H9 (cell line): ENCODE results near the gene SLC46A2. TPM values are rescaled to one million over a fixed set of nuclear protein-coding genes. Genes with fewer than 3 reads are reported as not detected.

Source experiments
- DNase-seq: peaks from one replicate; pipeline ENCODE4 v3.0.0-alpha.2; 2017
- H2AFZ ChIP-seq: one replicate; pipeline ENCODE4 v1.6.1; 2013; ENCODE audit warnings: mild to moderate bottlenecking, low read length, control low read depth, moderate library complexity
- H2AK5ac ChIP-seq: 2 replicates; pipeline ENCODE4 v1.6.1; 2013; ENCODE audit warnings: low read length, control low read depth, mixed read lengths; ENCODE audit not compliant: insufficient read length
- H2BK120ac ChIP-seq: one replicate; pipeline ENCODE4 v1.6.1; 2013; ENCODE audit warnings: low read depth, mild to moderate bottlenecking, low read length, control low read depth, inconsistent platforms; ENCODE audit not compliant: poor library complexity, severe bottlenecking
- H2BK12ac ChIP-seq: 2 replicates; pipeline ENCODE4 v1.6.1; 2013; ENCODE audit warnings: low read length, control low read depth, mixed read lengths, low read depth; ENCODE audit not compliant: insufficient read length
- H2BK15ac ChIP-seq: 2 replicates; pipeline ENCODE4 v1.6.1; 2013; ENCODE audit warnings: low read depth, low read length, control low read depth
- H2BK20ac ChIP-seq: one replicate; pipeline ENCODE4 v1.6.1; 2013; ENCODE audit warnings: low read depth, mild to moderate bottlenecking, low read length, control low read depth, inconsistent platforms; ENCODE audit not compliant: poor library complexity, severe bottlenecking
- H2BK5ac ChIP-seq: 2 replicates; pipeline ENCODE4 v1.6.1; 2013; ENCODE audit warnings: low read length, control low read depth, mixed read lengths; ENCODE audit not compliant: insufficient read length
- H3K14ac ChIP-seq: 2 replicates; pipeline ENCODE4 v1.6.1; 2013; ENCODE audit warnings: low read length, control low read depth; ENCODE audit not compliant: insufficient read depth
- H3K18ac ChIP-seq: 2 replicates; pipeline ENCODE4 v1.6.1; 2013; ENCODE audit warnings: low read depth, mild to moderate bottlenecking, mixed read lengths, low read length, control low read depth; ENCODE audit not compliant: insufficient read length
- H3K23ac ChIP-seq: 2 replicates; pipeline ENCODE4 v1.6.1; 2013; ENCODE audit warnings: low read length, control low read depth, mixed read lengths, low read depth; ENCODE audit not compliant: insufficient read length
- H3K23me2 ChIP-seq: 2 replicates; pipeline ENCODE4 v1.6.1; 2013; ENCODE audit warnings: low read depth, mild to moderate bottlenecking, mixed read lengths, low read length, control low read depth; ENCODE audit not compliant: insufficient read length, poor library complexity, severe bottlenecking
- H3K27ac ChIP-seq: 2 replicates; pipeline ENCODE4 v1.5.1; 2013; ENCODE audit warnings: low read length, control low read depth, mixed read lengths, low read depth; ENCODE audit not compliant: insufficient read length
- H3K27me3 ChIP-seq: 2 replicates; pipeline ENCODE4 v1.6.1; 2013; ENCODE audit warnings: low read length, control low read depth, inconsistent platforms; ENCODE audit not compliant: insufficient read depth
- H3K4ac ChIP-seq: 2 replicates; pipeline ENCODE4 v1.6.1; 2013; ENCODE audit warnings: low read depth, mild to moderate bottlenecking, control low read depth, inconsistent platforms, low read length, moderate library complexity
- H3K4me1 ChIP-seq: 2 replicates; pipeline ENCODE4 v1.6.1; 2013; ENCODE audit warnings: low read length, control low read depth, inconsistent platforms; ENCODE audit not compliant: insufficient read depth
- H3K4me2 ChIP-seq: 2 replicates; pipeline ENCODE4 v1.6.1; 2013; ENCODE audit warnings: low read length, control low read depth, mixed read lengths; ENCODE audit not compliant: insufficient read length, insufficient read depth
- H3K56ac ChIP-seq: 2 replicates; pipeline ENCODE4 v1.6.1; 2013; ENCODE audit warnings: low read depth, mild to moderate bottlenecking, mixed read lengths, low read length, control low read depth; ENCODE audit not compliant: insufficient read length
- H3K79me1 ChIP-seq: 2 replicates; pipeline ENCODE4 v1.6.1; 2013; ENCODE audit warnings: low read depth, mild to moderate bottlenecking, moderate library complexity, low read length, control low read depth, inconsistent platforms; ENCODE audit not compliant: insufficient read depth, poor library complexity, severe bottlenecking
- H3K79me2 ChIP-seq: 2 replicates; pipeline ENCODE4 v1.6.1; 2013; ENCODE audit warnings: low read length, control low read depth, inconsistent platforms; ENCODE audit not compliant: insufficient read depth
- H3K9ac ChIP-seq: 2 replicates; pipeline ENCODE4 v1.6.1; 2013; ENCODE audit warnings: low read length, control low read depth, mixed read lengths; ENCODE audit not compliant: insufficient read length; ENCODE audit errors: extremely low read depth
- H3K9me3 ChIP-seq: one replicate; pipeline ENCODE4 v1.6.1; 2013; ENCODE audit warnings: low read depth, low read length, inconsistent platforms; ENCODE audit not compliant: control insufficient read depth
- H3T11ph ChIP-seq: one replicate; pipeline ENCODE4 v1.6.1; 2013; ENCODE audit warnings: mild to moderate bottlenecking, low read length, control low read depth, inconsistent platforms
- H4K20me1 ChIP-seq: one replicate; pipeline ENCODE4 v1.6.1; 2013; ENCODE audit not compliant: control insufficient read depth, insufficient read length, insufficient read depth
- H4K5ac ChIP-seq: 2 replicates; pipeline ENCODE4 v1.6.1; 2013; ENCODE audit warnings: low read depth, mild to moderate bottlenecking, mixed read lengths, low read length, control low read depth; ENCODE audit not compliant: insufficient read length
- H4K8ac ChIP-seq: replicated peaks from 2 replicates; pipeline ENCODE4 v1.6.1; 2013; ENCODE audit warnings: low read length, control low read depth, mixed read lengths, low read depth; ENCODE audit not compliant: insufficient read length
- H4K91ac ChIP-seq: 2 replicates; pipeline ENCODE4 v1.6.1; 2013; ENCODE audit warnings: low read depth, mild to moderate bottlenecking, moderate library complexity, mixed read lengths, low read length, control low read depth; ENCODE audit not compliant: insufficient read length
- H3K27ac Mint-ChIP-seq, 3 experiments: 2 replicates in 2 of 3; 3 replicates in 1 of 3; pipeline ENCODE4 v1.8.0; 2020 to 2021; ENCODE audit warnings: mixed read lengths in 3 of 3, mild to moderate bottlenecking in 1 of 3, moderate library complexity in 1 of 3
- H3K27me3 Mint-ChIP-seq: 2 replicates; pipeline ENCODE4 v1.8.0; 2021; ENCODE audit warnings: low read depth, mild to moderate bottlenecking, moderate library complexity, mixed read lengths
- H3K36me3 Mint-ChIP-seq, 3 experiments: 2 replicates in 2 of 3; 3 replicates in 1 of 3; pipeline ENCODE4 v1.8.0; 2020 to 2021; ENCODE audit warnings: low read depth in 3 of 3, mixed read lengths in 3 of 3; ENCODE audit not compliant: insufficient read depth in 1 of 3
- H3K4me1 Mint-ChIP-seq, 2 experiments: 2 replicates each; pipeline ENCODE4 v1.8.0; 2020; ENCODE audit warnings: mixed read lengths in 2 of 2
- H3K4me3 Mint-ChIP-seq, 2 experiments: 2 replicates in 1 of 2; 3 replicates in 1 of 2; pipeline ENCODE4 v1.8.0; 2020 to 2021; ENCODE audit warnings: mild to moderate bottlenecking in 2 of 2, mixed read lengths in 2 of 2, moderate library complexity in 1 of 2
- H3K9me3 Mint-ChIP-seq, 2 experiments: 2 replicates in 1 of 2; 3 replicates in 1 of 2; pipeline ENCODE4 v1.8.0; 2020; ENCODE audit warnings: mild to moderate bottlenecking in 2 of 2, mixed read lengths in 2 of 2, moderate library complexity in 1 of 2
- CTCF ChIP-seq: fragments of 200-600 bp; sonication (generic); conservative IDR thresholded peaks from 3 replicates; pipeline ENCODE4 v1.8.0; 2021; ENCODE audit warnings: antibody characterized with exemption, mild to moderate bottlenecking
- WGBS: extraction: QIAGEN DNeasy Blood & Tissue Kit; methylation state at CpG from one replicate; pipeline ENCODE4 v1.1.7; 2013; ENCODE audit warnings: missing lambda C conversion rate, low lambda C conversion rate, mixed read lengths; ENCODE audit not compliant: insufficient read length; ENCODE audit errors: extremely low coverage; 5-methylcytosine and 5-hydroxymethylcytosine counted together
- total RNA-seq: library from RNA; stranded (reverse); gene quantifications from 2 replicates; pipeline ENCODE4 v1.2.1, GENCODE V29; 2021

SLC46A2 gene
- total RNA-seq, 1 experiment from 2014 or later = not detected

- H3K14ac ChIP-seq = no peak overlapping the region
- H2BK120ac ChIP-seq = no peak overlapping the region
- peaks cover 0 to 6% of the 10 kb centered on the region in 2 experiments; a peak in 4 of 5 replicates for H3K9me3 Mint-ChIP-seq
- H3K9me3 ChIP-seq = no peaks in the 10 kb centered on the region
- DNase-seq = no peak
- no peak for TF ChIP-seq CTCF
- H3K4me1 ChIP-seq = no peaks in the 10 kb centered on the region
- peaks cover 58% of the 10 kb centered on the region for H3K27me3 Mint-ChIP-seq
- no peak overlapping the region for H2AFZ ChIP-seq
- no CpG with 5 or more reads among the region's 1 CpG for WGBS
- H4K5ac ChIP-seq = no peak overlapping the region
- no peak overlapping the region for H3K9ac ChIP-seq
- H2BK15ac ChIP-seq = no peak overlapping the region
- H3K56ac ChIP-seq = no peak overlapping the region
- no peaks in the 10 kb centered on the region for H3K23me2 ChIP-seq
- H3K36me3 Mint-ChIP-seq = no peaks in the 10 kb centered on the region; a peak in 1 of 7 replicates
- H3K79me1 ChIP-seq = no peaks in the 10 kb centered on the region
- no peak overlapping the region for H4K8ac ChIP-seq
- H4K91ac ChIP-seq = no peak overlapping the region
- no peaks in the 10 kb centered on the region for H3K4me1 Mint-ChIP-seq
- H2BK12ac ChIP-seq = no peak overlapping the region
- no peak overlapping the region for H3K27ac Mint-ChIP-seq
- no peaks in the 10 kb centered on the region for H3K27me3 ChIP-seq
- H3K4ac ChIP-seq = no peak overlapping the region
- H2BK20ac ChIP-seq = no peak overlapping the region
- no peak overlapping the region for H3K27ac ChIP-seq
- no peak overlapping the region for H3K4me3 Mint-ChIP-seq
- no peak overlapping the region for H3K18ac ChIP-seq
- H2AK5ac ChIP-seq = no peak overlapping the region
- no peak overlapping the region for H3K4me2 ChIP-seq
- H2BK5ac ChIP-seq = no peak overlapping the region
- no peak overlapping the region for H3K23ac ChIP-seq
- no peaks in the 10 kb centered on the region for H4K20me1 ChIP-seq
- no peak overlapping the region for H3T11ph ChIP-seq
- H3K79me2 ChIP-seq = no peaks in the 10 kb centered on the region
These were observed 26.6 kb upstream of the SLC46A2 start for GRCh38 chr9:112917047-112917986.
